Neural cell (in vitro differentiated cells): Measurements from ENCODE around the gene ROCK2.

Experiments
- POLR2AphosphoS5 ChIP-seq: IDR thresholded peaks from 2 replicates; pipeline ENCODE4 v1.6.1; 2012
- RAD21 ChIP-seq: fragments of 450-650 bp; conservative IDR thresholded peaks from 2 replicates; pipeline ENCODE4 v1.6.1; 2014; ENCODE audit warnings: antibody characterized with exemption, mild to moderate bottlenecking, moderate library complexity
- TF ChIP-seq, protein P1 (sequence below): fragments of 450-650 bp; IDR thresholded peaks from 2 replicates; pipeline ENCODE4 v1.5.1; 2014; ENCODE audit warnings: antibody characterized with exemption, mild to moderate bottlenecking, moderate library complexity; ENCODE audit not compliant: poor library complexity, severe bottlenecking

GRCh38 chr2:11363868-11364564 is 19.6 kb upstream of the ROCK2 start:
- TF ChIP-seq RAD21 (no peak), POLR2AphosphoS5 (no peak)
- TF ChIP-seq, protein P1, sequence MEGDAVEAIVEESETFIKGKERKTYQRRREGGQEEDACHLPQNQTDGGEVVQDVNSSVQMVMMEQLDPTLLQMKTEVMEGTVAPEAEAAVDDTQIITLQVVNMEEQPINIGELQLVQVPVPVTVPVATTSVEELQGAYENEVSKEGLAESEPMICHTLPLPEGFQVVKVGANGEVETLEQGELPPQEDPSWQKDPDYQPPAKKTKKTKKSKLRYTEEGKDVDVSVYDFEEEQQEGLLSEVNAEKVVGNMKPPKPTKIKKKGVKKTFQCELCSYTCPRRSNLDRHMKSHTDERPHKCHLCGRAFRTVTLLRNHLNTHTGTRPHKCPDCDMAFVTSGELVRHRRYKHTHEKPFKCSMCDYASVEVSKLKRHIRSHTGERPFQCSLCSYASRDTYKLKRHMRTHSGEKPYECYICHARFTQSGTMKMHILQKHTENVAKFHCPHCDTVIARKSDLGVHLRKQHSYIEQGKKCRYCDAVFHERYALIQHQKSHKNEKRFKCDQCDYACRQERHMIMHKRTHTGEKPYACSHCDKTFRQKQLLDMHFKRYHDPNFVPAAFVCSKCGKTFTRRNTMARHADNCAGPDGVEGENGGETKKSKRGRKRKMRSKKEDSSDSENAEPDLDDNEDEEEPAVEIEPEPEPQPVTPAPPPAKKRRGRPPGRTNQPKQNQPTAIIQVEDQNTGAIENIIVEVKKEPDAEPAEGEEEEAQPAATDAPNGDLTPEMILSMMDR: no peak
